Lower leg skin (tissue), 3 donors: ENCODE results near the gene ITGB1BP1.

Source experiments
- CTCF ChIP-seq, 3 donors: fragments of 450-650 bp; IDR thresholded peaks; one replicate each; pipeline ENCODE4 v1.5.1; 2016; ENCODE audit warnings: antibody characterized with exemption in 3 of 3, mild to moderate bottlenecking in 3 of 3, moderate library complexity in 2 of 3
- POLR2A ChIP-seq, 2 donors: fragments of 450-650 bp; IDR thresholded peaks; one replicate each; pipeline ENCODE4 v1.6.1; 2016 to 2017; ENCODE audit warnings: antibody characterized with exemption in 2 of 2, mild to moderate bottlenecking in 1 of 2, moderate library complexity in 1 of 2

GRCh38 chr2:9445089-9445488, 21.8 kb upstream of the ITGB1BP1 start:
- TF ChIP-seq CTCF (IDR thresholded peaks at IDR 0.05) (no peak), POLR2A (IDR thresholded peaks at IDR 0.05) (no peak)
